ENCODE results near the gene SPHK2.

Gene SPHK2

DNA sequence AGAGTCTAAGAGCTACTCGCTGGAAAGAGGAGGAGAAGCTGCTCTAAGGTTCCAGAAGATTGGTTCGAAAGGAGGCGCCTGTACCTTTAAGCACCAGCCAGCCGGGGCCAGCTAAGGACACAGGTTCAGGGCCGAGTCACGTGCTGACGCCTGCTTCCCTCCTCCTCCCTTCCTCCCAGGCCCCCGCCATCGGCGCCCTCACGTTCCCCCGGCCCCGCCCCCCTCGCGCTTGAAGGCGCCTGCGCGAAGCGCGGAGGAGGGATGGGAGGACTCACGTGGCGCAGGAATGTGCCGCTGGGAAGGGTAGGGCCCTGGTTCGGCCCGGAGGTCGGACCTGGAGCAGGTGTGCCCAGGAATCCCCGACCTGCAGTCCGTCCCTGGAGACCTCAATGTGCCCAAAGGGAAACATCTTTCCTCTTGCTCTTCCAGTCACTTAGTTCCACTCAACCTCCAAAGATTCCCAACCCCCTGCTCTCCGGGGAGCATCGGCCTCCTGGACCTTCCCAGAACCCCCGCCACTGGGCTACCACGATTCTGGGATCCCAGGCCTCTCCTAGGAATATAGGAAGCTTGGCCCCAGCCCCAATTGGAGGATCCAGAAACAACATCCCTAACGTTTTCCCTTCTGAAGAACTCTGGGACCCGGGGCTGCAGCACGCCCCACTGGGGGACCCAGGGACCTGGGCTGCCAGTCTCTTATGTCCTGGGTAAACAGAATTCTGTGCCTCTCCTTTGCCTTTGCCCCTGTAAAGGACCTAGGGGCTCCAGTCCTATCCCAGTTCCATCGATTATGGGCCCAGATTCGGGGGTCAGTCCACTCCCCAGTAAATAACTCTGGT, 15.3 kb downstream of the SPHK2 start:
- peak; percentile 90 for DNase-seq
- in situ Hi-C loops (cut with HindIII; ENCODE audit: low pct_ligation_motif_present, low pct_unique_long_range_greater_than_20kb, low sequenced_read_pairs) = no loop called here

GRCh38 chr19:48635263-48635965, 16.1 kb downstream of the SPHK2 start:
- peak; percentile 47 for DNase-seq
- in situ Hi-C loops (cut with HindIII; ENCODE audit: low pct_ligation_motif_present, low pct_unique_long_range_greater_than_20kb, low sequenced_read_pairs) = no loop called here

GRCh38 chr19:48635966-48636858, 16.9 kb downstream of the SPHK2 start:
- no peak for DNase-seq
- in situ Hi-C loops (cut with HindIII; ENCODE audit: low pct_ligation_motif_present, low pct_unique_long_range_greater_than_20kb, low sequenced_read_pairs) = no loop called here

GRCh38 chr19:48636859-48637448, 17.6 kb downstream of the SPHK2 start, which contains the start of gene DBP:
Gene DBP (minus strand): TSS chr19:48637379. CDS start chr19:48636994, 385 bp downstream.
- no peak for DNase-seq
- in situ Hi-C loops (cut with HindIII; ENCODE audit: low pct_ligation_motif_present, low pct_unique_long_range_greater_than_20kb, low sequenced_read_pairs) = no loop called here

GRCh38 chr19:48637449-48637947, 18.2 kb downstream of the SPHK2 start:
- peak; percentile 98 for DNase-seq
- in situ Hi-C loops (cut with HindIII; ENCODE audit: low pct_ligation_motif_present, low pct_unique_long_range_greater_than_20kb, low sequenced_read_pairs) = no loop called here

- peak; percentile 85 for DNase-seq
- in situ Hi-C loops (cut with HindIII; ENCODE audit: low pct_ligation_motif_present, low pct_unique_long_range_greater_than_20kb, low sequenced_read_pairs) = no loop called here
Observed at GRCh38 chr19:48637948-48638830, 18.9 kb downstream of the SPHK2 start.

- in situ Hi-C loops (cut with HindIII; ENCODE audit: low pct_ligation_motif_present, low pct_unique_long_range_greater_than_20kb, low sequenced_read_pairs) = no loop called here
- no peak for DNase-seq
Observed at GRCh38 chr19:48638831-48639381, 19.6 kb downstream of the SPHK2 start.

GRCh38 chr19:48639483-48640375, 20.4 kb downstream of the SPHK2 start:
- no peak for DNase-seq
- in situ Hi-C loops (cut with HindIII; ENCODE audit: low pct_ligation_motif_present, low pct_unique_long_range_greater_than_20kb, low sequenced_read_pairs) = no loop called here

DNA sequence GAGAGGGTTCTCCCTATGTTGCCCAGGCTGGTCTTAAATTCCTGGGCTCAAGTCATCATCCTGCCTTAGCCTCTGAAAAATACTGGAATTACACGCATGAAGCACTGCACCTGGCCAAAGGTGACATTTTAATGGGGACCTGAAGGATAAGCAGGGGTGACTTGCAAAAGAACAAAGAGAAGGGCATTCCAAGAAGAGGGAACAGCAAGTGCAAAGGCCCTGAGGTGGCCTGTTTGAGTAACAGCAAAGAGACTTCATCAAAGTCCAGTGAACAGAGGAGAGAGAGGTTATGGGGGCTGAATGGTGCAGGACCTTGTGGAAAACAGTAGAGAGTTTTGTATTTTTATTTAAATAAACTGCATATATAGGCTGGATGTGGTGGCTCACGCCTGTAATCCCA, 22.5 kb downstream of the SPHK2 start:
- no peak for DNase-seq
- in situ Hi-C loops (cut with HindIII; ENCODE audit: low pct_ligation_motif_present, low pct_unique_long_range_greater_than_20kb, low sequenced_read_pairs) = no loop called here

DNA sequence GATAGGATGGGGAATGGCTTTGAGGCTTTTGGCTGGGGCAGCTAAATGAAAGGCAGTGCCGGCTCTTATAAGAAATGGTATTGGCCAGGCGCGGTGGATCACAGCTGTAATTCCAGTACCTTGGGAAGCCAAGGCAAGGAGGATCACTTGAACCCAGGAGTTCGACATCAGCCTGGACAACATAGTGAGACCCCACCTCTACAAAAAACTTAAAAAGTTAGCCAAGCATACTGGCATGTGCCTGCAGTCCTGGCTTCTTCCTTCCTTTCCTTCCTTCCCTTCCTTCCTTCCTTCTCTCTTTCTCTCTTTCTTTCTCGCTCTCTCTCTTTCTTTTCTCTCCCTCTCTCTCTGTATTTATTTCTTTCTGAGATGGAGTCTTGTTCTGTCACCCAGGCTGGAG, 23.6 kb downstream of the SPHK2 start:
- in situ Hi-C loops (cut with HindIII; ENCODE audit: low pct_ligation_motif_present, low pct_unique_long_range_greater_than_20kb, low sequenced_read_pairs) = no loop called here
- DNase-seq = no peak

DNA sequence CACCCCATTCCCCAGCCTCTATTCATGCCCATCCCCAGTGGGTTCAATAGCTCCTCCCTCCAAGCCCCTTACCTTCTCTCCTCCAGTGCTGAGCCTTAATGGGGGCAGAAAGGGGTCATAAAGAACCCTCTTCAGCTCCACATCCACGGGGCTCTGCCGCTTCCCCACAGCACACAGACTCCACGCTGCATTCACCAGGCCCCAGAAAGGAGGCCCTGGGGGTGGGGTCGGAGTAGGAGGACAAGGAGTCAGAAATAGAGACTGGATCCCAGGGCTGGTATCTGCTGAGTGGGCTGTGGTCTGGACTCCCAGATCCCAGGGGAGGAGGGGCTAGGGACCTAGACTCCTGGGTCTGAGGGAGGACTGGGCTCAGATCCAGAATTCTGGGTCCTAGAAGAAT, 25.0 kb downstream of the SPHK2 start:
- in situ Hi-C loops (cut with HindIII; ENCODE audit: low pct_ligation_motif_present, low pct_unique_long_range_greater_than_20kb, low sequenced_read_pairs) = no loop called here
- DNase-seq = no peak

- in situ Hi-C loops (cut with HindIII; ENCODE audit: low pct_ligation_motif_present, low pct_unique_long_range_greater_than_20kb, low sequenced_read_pairs) = no loop called here
- DNase-seq = peak; percentile 60
Observed at GRCh38 chr19:48644839-48645619, 25.7 kb downstream of the SPHK2 start.

GRCh38 chr19:48645620-48646000, 26.3 kb downstream of the SPHK2 start:
- in situ Hi-C loops (cut with HindIII; ENCODE audit: low pct_ligation_motif_present, low pct_unique_long_range_greater_than_20kb, low sequenced_read_pairs) = no loop called here
- no peak for DNase-seq

GRCh38 chr19:48646001-48646721, 26.9 kb downstream of the SPHK2 start, which contains the start of gene CA11:
Gene CA11 (minus strand): TSS chr19:48646187. CDS start chr19:48645632, 555 bp downstream.
- peak; percentile 85 for DNase-seq
- in situ Hi-C loops (cut with HindIII; ENCODE audit: low pct_ligation_motif_present, low pct_unique_long_range_greater_than_20kb, low sequenced_read_pairs) = no loop called here

GRCh38 chr19:48646722-48647216, 27.5 kb downstream of the SPHK2 start:
- in situ Hi-C loops (cut with HindIII; ENCODE audit: low pct_ligation_motif_present, low pct_unique_long_range_greater_than_20kb, low sequenced_read_pairs) = no loop called here
- no peak for DNase-seq

Data from ACHN (cell line).